Lower lobe of right lung (tissue), 2 donors: Measurements from ENCODE around the gene ANKRD44. TPM values are rescaled to one million over a fixed set of nuclear protein-coding genes. Genes with fewer than 3 reads are reported as not detected.
A peak's percentile ranks its signal among the peaks of the same experiment; 100 is the strongest.

ENCODE experiments used
- ATAC-seq, 2 donors: fragments of 200-7000 bp; cut with Tn5 transposase; one replicate each; pipeline ENCODE4 v1.9.1; 2020 to 2022; ENCODE audit warnings: mild to moderate bottlenecking in 2 of 2, moderate library complexity in 2 of 2
- DNase-seq: peaks from one replicate; pipeline ENCODE4 v3.0.0-alpha.2; 2020
- H3K27ac ChIP-seq: fragments of 200-600 bp; one replicate; pipeline ENCODE4 v1.8.0; 2022
- H3K27me3 ChIP-seq: fragments of 200-600 bp; one replicate; pipeline ENCODE4 v1.8.0; 2022; ENCODE audit warnings: low read depth
- H3K36me3 ChIP-seq: fragments of 200-600 bp; one replicate; pipeline ENCODE4 v1.8.0; 2022; ENCODE audit warnings: mild to moderate bottlenecking
- H3K4me1 ChIP-seq: fragments of 200-600 bp; one replicate; pipeline ENCODE4 v1.8.0; 2022
- H3K4me3 ChIP-seq: fragments of 200-600 bp; one replicate; pipeline ENCODE4 v1.8.0; 2022; ENCODE audit warnings: mild to moderate bottlenecking
- H3K9me3 ChIP-seq: fragments of 200-600 bp; one replicate; pipeline ENCODE4 v1.8.0; 2022
- intact Hi-C: fragments of 100-400 bp; cut with DNase I; formaldehyde crosslinking; loops from one replicate; pipeline ENCODE4 v1.11.0; 2022
- total RNA-seq: library from RNA; stranded (reverse); fragmentation: NEBNext Ultra II Directional; extraction: Animal tissue kit (Norgen Biotek cat#: 25700); gene quantifications from one replicate; pipeline ENCODE4 v1.2.1, GENCODE V29; 2021
- TF ChIP-seq, protein P1 (sequence below): fragments of 200-600 bp; IDR thresholded peaks from one replicate; pipeline ENCODE4 v1.8.0; 2022; ENCODE audit warnings: antibody characterized with exemption, mild to moderate bottlenecking
- donor health status: DM: no; HTN: yes; CAD: no; lungs with severe emphysema.

Gene ANKRD44
- total RNA-seq, 1 donor from 2014 or later: 58.7 TPM

DNA sequence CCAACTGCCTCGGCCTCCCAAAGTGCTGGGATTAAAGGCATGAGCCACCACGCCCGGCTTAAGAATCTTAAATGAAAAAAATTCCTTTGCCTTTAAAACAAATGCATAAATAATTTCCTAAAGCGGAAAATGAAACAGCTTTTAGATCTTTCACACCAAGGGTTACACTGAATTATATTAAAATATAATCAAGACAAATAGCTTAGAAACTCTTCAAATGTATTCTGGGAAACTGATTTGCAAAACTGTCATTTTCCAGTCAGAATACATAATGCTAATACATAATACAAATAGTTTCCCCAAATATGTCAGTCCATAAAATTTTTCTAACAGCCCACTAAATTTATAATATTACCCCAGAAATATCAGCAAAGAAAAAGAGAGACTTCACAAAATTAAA is 315.8 kb downstream of the ANKRD44 start:
- peaks cover 57% of the 10 kb centered on the region for H3K36me3 ChIP-seq
- DNase-seq: no peak
- no peaks in the 10 kb centered on the region for H3K9me3 ChIP-seq

DNA sequence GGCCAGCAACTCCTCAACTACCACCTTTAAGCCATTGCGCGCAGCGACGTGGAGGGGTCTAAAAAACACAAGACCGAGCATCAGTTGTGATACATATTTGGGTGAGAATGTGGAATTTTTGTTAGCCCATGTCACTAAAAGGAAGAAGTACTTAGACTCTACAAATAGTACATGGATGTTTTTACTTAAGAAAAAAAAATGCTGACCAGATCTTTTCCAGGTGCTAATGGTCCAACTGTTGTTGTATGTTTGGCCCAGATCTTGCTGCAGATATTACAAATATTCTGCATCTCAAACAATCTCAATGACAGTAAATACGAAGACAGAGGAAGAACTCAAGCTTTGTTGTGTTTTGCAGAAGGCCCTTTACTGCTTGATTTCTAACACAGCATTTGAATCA is 317.0 kb downstream of the ANKRD44 start:
- ATAC-seq (no peak), DNase-seq (no peak)
- intact Hi-C loops: no loop called here
- H3K27me3 ChIP-seq: no peaks in the 10 kb centered on the region
- TF ChIP-seq, protein P1, sequence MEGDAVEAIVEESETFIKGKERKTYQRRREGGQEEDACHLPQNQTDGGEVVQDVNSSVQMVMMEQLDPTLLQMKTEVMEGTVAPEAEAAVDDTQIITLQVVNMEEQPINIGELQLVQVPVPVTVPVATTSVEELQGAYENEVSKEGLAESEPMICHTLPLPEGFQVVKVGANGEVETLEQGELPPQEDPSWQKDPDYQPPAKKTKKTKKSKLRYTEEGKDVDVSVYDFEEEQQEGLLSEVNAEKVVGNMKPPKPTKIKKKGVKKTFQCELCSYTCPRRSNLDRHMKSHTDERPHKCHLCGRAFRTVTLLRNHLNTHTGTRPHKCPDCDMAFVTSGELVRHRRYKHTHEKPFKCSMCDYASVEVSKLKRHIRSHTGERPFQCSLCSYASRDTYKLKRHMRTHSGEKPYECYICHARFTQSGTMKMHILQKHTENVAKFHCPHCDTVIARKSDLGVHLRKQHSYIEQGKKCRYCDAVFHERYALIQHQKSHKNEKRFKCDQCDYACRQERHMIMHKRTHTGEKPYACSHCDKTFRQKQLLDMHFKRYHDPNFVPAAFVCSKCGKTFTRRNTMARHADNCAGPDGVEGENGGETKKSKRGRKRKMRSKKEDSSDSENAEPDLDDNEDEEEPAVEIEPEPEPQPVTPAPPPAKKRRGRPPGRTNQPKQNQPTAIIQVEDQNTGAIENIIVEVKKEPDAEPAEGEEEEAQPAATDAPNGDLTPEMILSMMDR: no peak
- peaks cover 48% of the 10 kb centered on the region for H3K36me3 ChIP-seq
- no peak overlapping the region for H3K27ac ChIP-seq
- no peak overlapping the region for H3K4me3 ChIP-seq
- H3K4me1 ChIP-seq: peaks cover 4% of the 10 kb centered on the region
- no peaks in the 10 kb centered on the region for H3K9me3 ChIP-seq

More for the DNA sequence above, 315.8 kb downstream of the ANKRD44 start:
- ATAC-seq: no peak
- no peaks in the 10 kb centered on the region for H3K27me3 ChIP-seq
- TF ChIP-seq, protein P1: no peak
- H3K4me1 ChIP-seq: no peaks in the 10 kb centered on the region
- intact Hi-C loops: no loop called here
- no peak overlapping the region for H3K4me3 ChIP-seq
- H3K27ac ChIP-seq: no peak overlapping the region

DNA sequence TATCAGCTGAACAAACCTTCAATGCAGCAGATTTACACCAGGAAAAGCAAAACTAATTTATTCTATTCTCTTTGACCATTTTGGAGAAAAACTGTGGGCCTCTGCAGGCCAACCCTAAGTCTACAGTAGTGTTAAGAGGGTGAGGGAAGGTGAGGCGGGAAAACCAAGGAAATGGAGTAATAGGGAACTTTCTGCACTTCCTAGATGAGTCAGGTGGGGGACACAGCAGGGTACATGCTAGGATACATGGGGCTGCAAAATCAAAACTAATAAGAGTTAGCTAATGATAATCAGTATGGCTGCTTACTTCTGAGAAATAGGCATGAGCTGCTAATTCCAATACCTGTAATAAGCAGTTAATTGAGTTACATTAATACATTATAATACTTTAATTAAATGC is 318.1 kb downstream of the ANKRD44 start:
- peaks cover 36% of the 10 kb centered on the region for H3K36me3 ChIP-seq
- H3K27ac ChIP-seq: no peak overlapping the region
- intact Hi-C loops: no loop called here
- DNase-seq: no peak
- no peaks in the 10 kb centered on the region for H3K27me3 ChIP-seq
- H3K4me3 ChIP-seq: no peak overlapping the region
- H3K4me1 ChIP-seq: peaks cover 10% of the 10 kb centered on the region
- TF ChIP-seq, protein P1: no peak
- no peaks in the 10 kb centered on the region for H3K9me3 ChIP-seq
- ATAC-seq: no peak

DNA sequence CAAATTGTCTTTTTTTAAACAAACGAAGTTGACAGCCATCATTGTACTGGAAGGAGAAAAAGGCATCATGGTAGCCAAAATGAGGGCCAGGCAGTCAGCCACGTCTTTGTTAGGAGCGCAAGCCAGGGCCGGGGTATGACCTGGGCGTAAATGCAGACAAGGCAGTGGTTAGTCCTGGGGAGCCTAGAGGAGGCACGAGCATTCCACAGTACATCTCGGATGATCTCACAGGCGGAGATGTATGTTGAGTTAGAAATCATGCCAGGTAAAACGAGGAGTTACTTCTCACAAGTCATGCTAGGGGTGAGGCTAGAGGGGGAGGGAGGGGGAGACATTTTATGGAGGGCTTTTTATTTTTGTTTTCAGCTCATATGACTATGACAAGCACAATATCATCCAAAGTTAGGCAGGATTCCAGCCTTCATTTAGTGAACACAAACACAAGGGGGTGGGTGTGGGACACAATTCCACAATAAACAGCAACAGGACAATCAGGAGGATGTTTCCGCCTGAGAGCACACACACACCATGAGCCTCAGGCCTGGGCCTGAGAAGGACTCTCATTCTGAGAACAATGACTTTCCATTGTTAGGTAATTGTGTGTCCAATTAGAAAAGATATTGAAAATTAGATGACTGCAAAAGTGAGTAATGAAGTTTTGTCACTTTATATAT is 319.7 kb downstream of the ANKRD44 start:
- Histone ChIP-seq H3K9me3 (no peaks in the 10 kb centered on the region), H3K4me1 (peaks cover 10% of the 10 kb centered on the region), H3K27ac (no peak overlapping the region), H3K36me3 (peaks cover 35% of the 10 kb centered on the region), H3K27me3 (no peaks in the 10 kb centered on the region), H3K4me3 (no peak overlapping the region)
- ATAC-seq (peak in 1 of 2 donors; percentile 23), DNase-seq (no peak)
- TF ChIP-seq, protein P1: no peak
- intact Hi-C loops: no loop called here

DNA sequence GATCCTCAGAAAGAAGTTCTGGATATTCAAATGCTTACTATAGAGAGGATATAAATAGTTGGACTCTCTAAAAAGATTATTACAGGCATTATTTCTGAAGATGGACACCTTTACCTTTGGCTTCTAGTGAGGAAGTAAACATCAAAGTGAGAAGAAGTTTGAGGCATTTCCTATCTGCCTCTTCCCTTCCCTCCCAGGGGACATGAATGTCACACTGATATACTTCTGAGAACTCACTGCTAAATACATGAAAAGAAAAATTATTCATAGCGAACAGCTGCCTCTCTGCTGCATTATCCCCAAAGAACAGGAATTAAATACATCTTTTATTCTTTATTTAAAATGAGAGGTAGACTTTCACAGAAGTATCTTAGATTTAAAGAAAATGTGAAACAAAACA is 320.5 kb downstream of the ANKRD44 start:
- TF ChIP-seq, protein P1: no peak
- Histone ChIP-seq H3K27ac (no peak overlapping the region), H3K4me3 (no peak overlapping the region), H3K4me1 (peaks cover 10% of the 10 kb centered on the region), H3K27me3 (no peaks in the 10 kb centered on the region), H3K9me3 (no peaks in the 10 kb centered on the region), H3K36me3 (peaks cover 29% of the 10 kb centered on the region)
- intact Hi-C loops: no loop called here
- no peak for ATAC-seq
- DNase-seq: no peak
